ENCODE results near the gene TRERF1. TPM values are rescaled to one million over a fixed set of nuclear protein-coding genes. Genes with fewer than 3 reads are reported as not detected.
A peak's percentile ranks its signal among the peaks of the same experiment; 100 is the strongest.
"Not testable (repeated sequence)": the region's sequence is repeated elsewhere in the genome, so short reads cannot be mapped to it uniquely, and the experiment has no call there.

Gene TRERF1
- total RNA-seq, 2 donors from 2014 or later: 37.2 to 43.0 TPM

- peaks cover 41% of the 10 kb centered on the region for H3K4me1 Mint-ChIP-seq (ENCODE audit: low read depth)
- DNase-seq: no peak
- no peak for ATAC-seq (replicated peaks in 1 of 2)
- H3K9me3 Mint-ChIP-seq: no peaks in the 10 kb centered on the region
- peak overlapping the region; percentile 75 for H3K27ac Mint-ChIP-seq
- H3K36me3 Mint-ChIP-seq (ENCODE audit: insufficient read depth in 2 of 2): peaks cover 3 to 4% of the 10 kb centered on the region in 2 donors
- H3K27me3 Mint-ChIP-seq (ENCODE audit: low read depth): no peaks in the 10 kb centered on the region
- no peak overlapping the region for H3K4me3 Mint-ChIP-seq
Measured at GRCh38 chr6:42221546-42221945, 230.2 kb downstream of the TRERF1 start.

DNA sequence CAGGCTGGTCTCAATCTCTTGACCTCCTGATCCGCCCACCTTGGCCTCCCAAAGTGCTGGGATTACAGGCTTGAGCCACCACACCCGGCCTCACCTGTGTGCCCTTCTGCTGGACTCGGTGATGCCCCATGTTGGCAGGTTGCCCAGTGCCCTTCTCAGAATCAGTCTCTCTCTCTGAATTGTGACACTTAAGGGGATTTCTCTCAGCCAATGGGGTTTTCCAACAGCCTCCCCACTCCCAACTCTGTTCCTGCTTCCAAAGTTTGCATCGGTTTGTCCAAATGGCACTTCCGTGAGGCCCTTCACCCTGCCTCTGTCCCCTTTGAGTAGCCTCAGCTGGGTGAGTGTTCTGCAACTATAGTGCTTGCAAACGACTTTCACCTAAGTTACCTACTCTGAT, 230.9 kb downstream of the TRERF1 start:
- Mint-ChIP-seq H3K27me3 (ENCODE audit: low read depth) (no peaks in the 10 kb centered on the region), H3K4me1 (ENCODE audit: low read depth) (peaks cover 48% of the 10 kb centered on the region), H3K36me3 (ENCODE audit: insufficient read depth in 2 of 2) (peaks cover 3 to 4% of the 10 kb centered on the region in 2 donors), H3K27ac (peak overlapping the region; percentile 2), H3K4me3 (peak overlapping the region in 1 of 2 donors; percentile 5), H3K9me3 (no peaks in the 10 kb centered on the region)
- DNase-seq (peak in 1 of 2 donors; percentile 28), ATAC-seq (replicated peaks in 1 of 2) (no peak)

GRCh38 chr6:42217519-42218367, 234.0 kb downstream of the TRERF1 start, which contains the start of gene MRPS10:
Gene MRPS10 (minus strand): TSS chr6:42217861. CDS start chr6:42217849, 12 bp downstream.
- H3K4me3 Mint-ChIP-seq: peak within 1 kb of the TSS; percentile 85 to 98
- ATAC-seq (replicated peaks in 1 of 2) (peak; percentile 99), DNase-seq (peak; percentile 90 to 93)
- H3K27me3 Mint-ChIP-seq (ENCODE audit: low read depth): no peaks in the 10 kb centered on the region
- H3K9me3 Mint-ChIP-seq: no peaks in the 10 kb centered on the region
- H3K4me1 Mint-ChIP-seq (ENCODE audit: low read depth): peaks cover 40% of the 10 kb centered on the region
- H3K27ac Mint-ChIP-seq: peak within 1 kb of the TSS; percentile 99
- H3K36me3 Mint-ChIP-seq (ENCODE audit: insufficient read depth in 2 of 2): peaks cover 4 to 11% of the 10 kb centered on the region in 2 donors

DNA sequence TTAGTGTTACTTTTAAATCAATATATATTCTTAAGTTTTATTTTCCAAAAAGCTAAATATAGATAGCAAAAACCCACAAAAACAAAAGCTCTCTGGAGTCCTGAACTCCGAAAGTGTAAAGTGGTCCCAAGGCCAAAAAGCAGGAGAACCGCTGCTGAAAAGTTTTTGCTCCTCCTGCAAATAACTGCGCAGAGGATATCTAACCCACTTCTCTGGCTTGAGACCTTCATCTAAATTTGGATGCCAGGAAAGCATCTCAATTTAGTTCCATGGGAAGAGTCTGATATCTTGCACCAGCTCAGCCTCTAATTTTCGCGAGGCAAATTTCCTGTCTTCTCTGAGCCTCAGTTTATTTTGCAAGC, 234.6 kb downstream of the TRERF1 start:
- H3K4me1 Mint-ChIP-seq (ENCODE audit: low read depth): peaks cover 40% of the 10 kb centered on the region
- peak overlapping the region; percentile 85 to 98 for H3K4me3 Mint-ChIP-seq
- DNase-seq: no peak
- H3K36me3 Mint-ChIP-seq (ENCODE audit: insufficient read depth in 2 of 2): peaks cover 4 to 16% of the 10 kb centered on the region in 2 donors
- H3K27me3 Mint-ChIP-seq (ENCODE audit: low read depth): no peaks in the 10 kb centered on the region
- no peaks in the 10 kb centered on the region for H3K9me3 Mint-ChIP-seq
- peak overlapping the region; percentile 99 for H3K27ac Mint-ChIP-seq
- no peak for ATAC-seq (replicated peaks in 1 of 2)

- H3K27me3 Mint-ChIP-seq (ENCODE audit: low read depth): not testable (repeated sequence)
Measured at GRCh38 chr6:42216495-42216894, 235.2 kb downstream of the TRERF1 start.

DNA sequence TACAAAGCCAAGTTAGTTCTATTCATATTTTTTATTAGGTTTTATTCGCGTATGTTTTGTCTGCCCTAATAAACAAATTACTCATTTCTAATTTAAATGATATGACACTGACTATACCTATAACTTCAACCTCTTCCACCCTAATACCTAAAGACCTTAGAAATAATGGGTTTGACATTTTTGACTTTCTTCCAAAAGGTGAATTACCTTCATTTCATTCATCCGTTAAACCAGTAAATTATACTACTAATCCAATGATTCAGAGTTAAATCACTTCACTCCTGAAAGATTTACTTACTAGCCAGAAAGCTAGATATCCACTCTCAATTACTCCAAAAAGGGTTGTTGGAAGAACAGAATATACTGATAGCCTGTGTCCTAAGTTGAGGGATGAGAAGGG, 239.3 kb downstream of the TRERF1 start:
- Mint-ChIP-seq H3K27ac (peak overlapping the region; percentile 81), H3K27me3 (ENCODE audit: low read depth) (no peaks in the 10 kb centered on the region), H3K36me3 (ENCODE audit: insufficient read depth in 2 of 2) (peaks cover 1 to 26% of the 10 kb centered on the region in 2 donors), H3K4me3 (no peak overlapping the region), H3K4me1 (ENCODE audit: low read depth) (peaks cover 22% of the 10 kb centered on the region), H3K9me3 (no peaks in the 10 kb centered on the region)
- DNase-seq (no peak), ATAC-seq (replicated peaks in 1 of 2) (no peak)

More at GRCh38 chr6:42216495-42216894, 235.2 kb downstream of the TRERF1 start:
- not testable (repeated sequence) for H3K9me3 Mint-ChIP-seq; ATAC-seq (replicated peaks in 1 of 2); DNase-seq
- peaks cover 4 to 16% of the 10 kb centered on the region in 2 donors for H3K36me3 Mint-ChIP-seq (ENCODE audit: insufficient read depth in 2 of 2)
- H3K4me1 Mint-ChIP-seq (ENCODE audit: low read depth): peaks cover 37% of the 10 kb centered on the region
- H3K27ac Mint-ChIP-seq: peak overlapping the region; percentile 76
- H3K4me3 Mint-ChIP-seq: peak overlapping the region; percentile 79 to 85

DNA sequence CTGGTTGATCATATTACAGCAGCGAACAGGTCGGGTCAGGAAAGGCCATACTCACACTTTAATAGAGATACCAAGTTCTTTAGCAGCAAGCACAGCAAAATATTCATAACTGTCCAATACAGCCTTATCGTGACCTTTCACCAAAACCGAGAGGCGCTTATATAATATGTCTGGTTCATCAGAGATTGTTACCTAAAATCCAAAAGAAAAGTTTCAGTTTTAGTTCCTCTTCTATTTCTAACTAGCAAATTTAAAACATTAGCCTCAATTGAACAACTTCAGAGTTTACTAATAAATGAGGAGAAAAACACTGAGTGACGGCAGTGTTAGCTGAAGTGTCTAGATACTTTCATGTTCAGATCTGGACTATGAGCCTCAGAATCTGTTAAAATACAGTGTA, 240.0 kb downstream of the TRERF1 start:
- Mint-ChIP-seq H3K27ac (no peak overlapping the region), H3K4me1 (ENCODE audit: low read depth) (peaks cover 20% of the 10 kb centered on the region), H3K36me3 (ENCODE audit: insufficient read depth in 2 of 2) (peaks cover 1 to 25% of the 10 kb centered on the region in 2 donors), H3K9me3 (no peaks in the 10 kb centered on the region), H3K27me3 (ENCODE audit: low read depth) (no peaks in the 10 kb centered on the region), H3K4me3 (no peak overlapping the region)
- DNase-seq (no peak), ATAC-seq (replicated peaks in 1 of 2) (no peak)

GRCh38 chr6:42210551-42210950, 241.2 kb downstream of the TRERF1 start:
- ATAC-seq (replicated peaks in 1 of 2): no peak
- peaks cover 1 to 30% of the 10 kb centered on the region in 2 donors for H3K36me3 Mint-ChIP-seq (ENCODE audit: insufficient read depth in 2 of 2)
- H3K4me1 Mint-ChIP-seq (ENCODE audit: low read depth): peaks cover 8% of the 10 kb centered on the region
- no peaks in the 10 kb centered on the region for H3K27me3 Mint-ChIP-seq (ENCODE audit: low read depth)
- DNase-seq: no peak
- H3K4me3 Mint-ChIP-seq: no peak overlapping the region
- H3K9me3 Mint-ChIP-seq: no peaks in the 10 kb centered on the region
- no peak overlapping the region for H3K27ac Mint-ChIP-seq

- H3K9me3 Mint-ChIP-seq; H3K4me3 Mint-ChIP-seq; H3K27ac Mint-ChIP-seq; ATAC-seq (replicated peaks in 1 of 2); H3K4me1 Mint-ChIP-seq (ENCODE audit: low read depth); DNase-seq; H3K27me3 Mint-ChIP-seq (ENCODE audit: low read depth): not testable (repeated sequence)
- peaks cover 0 to 25% of the 10 kb centered on the region in 2 donors for H3K36me3 Mint-ChIP-seq (ENCODE audit: insufficient read depth in 2 of 2)
Measured at GRCh38 chr6:42207559-42207958, 244.2 kb downstream of the TRERF1 start.

GRCh38 chr6:42204768-42205282, 246.9 kb downstream of the TRERF1 start:
- Mint-ChIP-seq H3K36me3 (ENCODE audit: insufficient read depth in 2 of 2) (peaks cover 10 to 27% of the 10 kb centered on the region in 2 donors), H3K4me3 (no peak overlapping the region)
- no peak for ATAC-seq (replicated peaks in 1 of 2)

GRCh38 chr6:42203183-42203582, 248.5 kb downstream of the TRERF1 start:
- Mint-ChIP-seq H3K27me3 (ENCODE audit: low read depth) (no peaks in the 10 kb centered on the region), H3K27ac (no peak overlapping the region), H3K9me3 (peaks cover 3 to 6% of the 10 kb centered on the region in 2 donors), H3K4me3 (no peak overlapping the region), H3K36me3 (ENCODE audit: insufficient read depth in 2 of 2) (peaks cover 10 to 23% of the 10 kb centered on the region in 2 donors), H3K4me1 (ENCODE audit: low read depth) (no peaks in the 10 kb centered on the region)
- DNase-seq: no peak
- ATAC-seq (replicated peaks in 1 of 2): no peak

More at GRCh38 chr6:42204768-42205282, 246.9 kb downstream of the TRERF1 start:
- Mint-ChIP-seq H3K27ac (no peak overlapping the region), H3K4me1 (ENCODE audit: low read depth) (no peaks in the 10 kb centered on the region), H3K27me3 (ENCODE audit: low read depth) (no peaks in the 10 kb centered on the region), H3K9me3 (peaks cover 3 to 6% of the 10 kb centered on the region in 2 donors)
- DNase-seq: no peak

DNA sequence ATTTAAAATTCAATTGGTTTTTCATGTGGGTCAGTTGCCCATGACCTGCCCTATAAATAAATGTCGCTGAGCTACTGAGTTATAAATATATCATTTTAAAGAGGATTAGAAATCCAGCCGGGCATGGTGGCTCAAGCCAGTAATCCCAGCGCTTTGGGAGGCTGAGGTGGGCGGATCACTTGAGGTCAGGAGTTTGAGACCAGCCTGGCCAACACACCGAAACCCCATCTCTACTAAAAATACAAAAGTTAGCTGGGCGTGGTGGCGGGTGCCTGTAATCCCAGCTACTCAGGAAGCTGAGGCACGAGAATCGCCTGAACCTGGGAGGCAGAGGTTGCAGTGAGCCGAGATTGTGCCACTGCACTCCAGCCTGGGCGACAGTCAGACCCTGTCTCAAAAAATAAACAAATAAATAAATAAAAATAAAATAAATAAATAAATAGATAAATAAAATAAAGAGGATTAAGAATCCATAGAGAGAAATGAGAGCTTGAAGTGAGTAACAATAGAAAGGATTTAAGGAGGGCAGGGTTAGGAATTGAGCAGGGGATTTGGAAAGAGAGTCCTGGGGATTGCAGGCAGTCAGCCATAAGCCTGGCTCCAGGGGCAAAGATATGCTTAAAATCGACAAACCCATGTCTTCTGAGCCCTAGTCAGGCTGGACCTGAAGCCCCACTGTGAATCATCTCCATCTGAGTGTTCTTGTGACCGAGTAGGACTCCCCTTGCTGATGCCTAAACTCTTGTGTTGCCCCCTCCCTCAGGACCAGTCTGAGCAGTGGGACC, 249.4 kb downstream of the TRERF1 start:
- H3K27ac Mint-ChIP-seq; H3K9me3 Mint-ChIP-seq; ATAC-seq (replicated peaks in 1 of 2); H3K27me3 Mint-ChIP-seq (ENCODE audit: low read depth); DNase-seq; H3K4me3 Mint-ChIP-seq; H3K4me1 Mint-ChIP-seq (ENCODE audit: low read depth): not testable (repeated sequence)
- H3K36me3 Mint-ChIP-seq (ENCODE audit: insufficient read depth in 2 of 2): peaks cover 10 to 19% of the 10 kb centered on the region in 2 donors

GRCh38 chr6:42201382-42201781, 250.3 kb downstream of the TRERF1 start:
- ATAC-seq (replicated peaks in 1 of 2) (no peak), DNase-seq (no peak)
- H3K36me3 Mint-ChIP-seq (ENCODE audit: insufficient read depth in 2 of 2): peaks cover 10 to 16% of the 10 kb centered on the region in 2 donors
- H3K9me3 Mint-ChIP-seq: peaks cover 3 to 6% of the 10 kb centered on the region in 2 donors
- H3K4me1 Mint-ChIP-seq (ENCODE audit: low read depth): no peaks in the 10 kb centered on the region
- no peaks in the 10 kb centered on the region for H3K27me3 Mint-ChIP-seq (ENCODE audit: low read depth)
- H3K4me3 Mint-ChIP-seq: no peak overlapping the region
- no peak overlapping the region for H3K27ac Mint-ChIP-seq

Measured in activated T-cell treated with anti-CD3 and anti-CD28 coated beads, Interleukin-2, amount 50 U/mL, for 72 hours (primary cell).